ENCODE results near the gene PARP2.

DNA sequence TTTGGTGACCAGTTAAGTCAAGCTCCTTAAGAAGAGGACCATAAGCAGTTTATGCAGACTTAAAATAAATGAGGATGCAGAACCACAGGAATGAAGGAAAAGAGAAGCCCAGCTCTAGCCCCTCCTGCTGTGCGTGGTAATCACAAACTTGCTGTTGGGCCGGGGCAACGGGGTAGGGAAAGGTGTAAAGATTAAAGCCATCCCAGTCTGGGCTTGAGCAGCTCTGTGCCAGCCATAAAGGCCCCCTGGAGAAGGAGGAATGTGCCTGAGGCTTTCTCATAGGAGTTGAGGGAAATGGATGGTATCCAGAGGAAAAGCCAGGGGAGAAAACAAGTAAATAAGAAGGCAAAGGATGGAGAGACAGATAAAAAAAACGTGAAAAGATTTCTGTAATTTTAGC, 44.7 kb downstream of the PARP2 start:
- TF ChIP-seq POLR2AphosphoS5 (IDR thresholded peaks at IDR 0.05; ENCODE audit: borderline replicate concordance, low read depth, low read length) (no peak), EZH2 (IDR thresholded peaks at IDR 0.05) (no peak)

Data from SK-N-MC (cell line).